H9 (cell line): Measurements from ENCODE around the gene PHACTR1. TPM values are rescaled to one million over a fixed set of nuclear protein-coding genes. Genes with fewer than 3 reads are reported as not detected.

Source experiments
- DNase-seq: peaks from one replicate; pipeline ENCODE4 v3.0.0-alpha.2; 2017
- H2AFZ ChIP-seq: one replicate; pipeline ENCODE4 v1.6.1; 2013; ENCODE audit warnings: mild to moderate bottlenecking, low read length, control low read depth, moderate library complexity
- H2AK5ac ChIP-seq: 2 replicates; pipeline ENCODE4 v1.6.1; 2013; ENCODE audit warnings: low read length, control low read depth, mixed read lengths; ENCODE audit not compliant: insufficient read length
- H2BK120ac ChIP-seq: one replicate; pipeline ENCODE4 v1.6.1; 2013; ENCODE audit warnings: low read depth, mild to moderate bottlenecking, low read length, control low read depth, inconsistent platforms; ENCODE audit not compliant: poor library complexity, severe bottlenecking
- H2BK12ac ChIP-seq: 2 replicates; pipeline ENCODE4 v1.6.1; 2013; ENCODE audit warnings: low read length, control low read depth, mixed read lengths, low read depth; ENCODE audit not compliant: insufficient read length
- H2BK15ac ChIP-seq: 2 replicates; pipeline ENCODE4 v1.6.1; 2013; ENCODE audit warnings: low read depth, low read length, control low read depth
- H2BK20ac ChIP-seq: one replicate; pipeline ENCODE4 v1.6.1; 2013; ENCODE audit warnings: low read depth, mild to moderate bottlenecking, low read length, control low read depth, inconsistent platforms; ENCODE audit not compliant: poor library complexity, severe bottlenecking
- H2BK5ac ChIP-seq: 2 replicates; pipeline ENCODE4 v1.6.1; 2013; ENCODE audit warnings: low read length, control low read depth, mixed read lengths; ENCODE audit not compliant: insufficient read length
- H3K14ac ChIP-seq: 2 replicates; pipeline ENCODE4 v1.6.1; 2013; ENCODE audit warnings: low read length, control low read depth; ENCODE audit not compliant: insufficient read depth
- H3K18ac ChIP-seq: 2 replicates; pipeline ENCODE4 v1.6.1; 2013; ENCODE audit warnings: low read depth, mild to moderate bottlenecking, mixed read lengths, low read length, control low read depth; ENCODE audit not compliant: insufficient read length
- H3K23ac ChIP-seq: 2 replicates; pipeline ENCODE4 v1.6.1; 2013; ENCODE audit warnings: low read length, control low read depth, mixed read lengths, low read depth; ENCODE audit not compliant: insufficient read length
- H3K23me2 ChIP-seq: 2 replicates; pipeline ENCODE4 v1.6.1; 2013; ENCODE audit warnings: low read depth, mild to moderate bottlenecking, mixed read lengths, low read length, control low read depth; ENCODE audit not compliant: insufficient read length, poor library complexity, severe bottlenecking
- H3K27ac ChIP-seq: 2 replicates; pipeline ENCODE4 v1.5.1; 2013; ENCODE audit warnings: low read length, control low read depth, mixed read lengths, low read depth; ENCODE audit not compliant: insufficient read length
- H3K27me3 ChIP-seq: 2 replicates; pipeline ENCODE4 v1.6.1; 2013; ENCODE audit warnings: low read length, control low read depth, inconsistent platforms; ENCODE audit not compliant: insufficient read depth
- H3K4ac ChIP-seq: 2 replicates; pipeline ENCODE4 v1.6.1; 2013; ENCODE audit warnings: low read depth, mild to moderate bottlenecking, control low read depth, inconsistent platforms, low read length, moderate library complexity
- H3K4me1 ChIP-seq: 2 replicates; pipeline ENCODE4 v1.6.1; 2013; ENCODE audit warnings: low read length, control low read depth, inconsistent platforms; ENCODE audit not compliant: insufficient read depth
- H3K4me2 ChIP-seq: 2 replicates; pipeline ENCODE4 v1.6.1; 2013; ENCODE audit warnings: low read length, control low read depth, mixed read lengths; ENCODE audit not compliant: insufficient read length, insufficient read depth
- H3K56ac ChIP-seq: 2 replicates; pipeline ENCODE4 v1.6.1; 2013; ENCODE audit warnings: low read depth, mild to moderate bottlenecking, mixed read lengths, low read length, control low read depth; ENCODE audit not compliant: insufficient read length
- H3K79me1 ChIP-seq: 2 replicates; pipeline ENCODE4 v1.6.1; 2013; ENCODE audit warnings: low read depth, mild to moderate bottlenecking, moderate library complexity, low read length, control low read depth, inconsistent platforms; ENCODE audit not compliant: insufficient read depth, poor library complexity, severe bottlenecking
- H3K79me2 ChIP-seq: 2 replicates; pipeline ENCODE4 v1.6.1; 2013; ENCODE audit warnings: low read length, control low read depth, inconsistent platforms; ENCODE audit not compliant: insufficient read depth
- H3K9ac ChIP-seq: 2 replicates; pipeline ENCODE4 v1.6.1; 2013; ENCODE audit warnings: low read length, control low read depth, mixed read lengths; ENCODE audit not compliant: insufficient read length; ENCODE audit errors: extremely low read depth
- H3K9me3 ChIP-seq: one replicate; pipeline ENCODE4 v1.6.1; 2013; ENCODE audit warnings: low read depth, low read length, inconsistent platforms; ENCODE audit not compliant: control insufficient read depth
- H3T11ph ChIP-seq: one replicate; pipeline ENCODE4 v1.6.1; 2013; ENCODE audit warnings: mild to moderate bottlenecking, low read length, control low read depth, inconsistent platforms
- H4K20me1 ChIP-seq: one replicate; pipeline ENCODE4 v1.6.1; 2013; ENCODE audit not compliant: control insufficient read depth, insufficient read length, insufficient read depth
- H4K5ac ChIP-seq: 2 replicates; pipeline ENCODE4 v1.6.1; 2013; ENCODE audit warnings: low read depth, mild to moderate bottlenecking, mixed read lengths, low read length, control low read depth; ENCODE audit not compliant: insufficient read length
- H4K8ac ChIP-seq: replicated peaks from 2 replicates; pipeline ENCODE4 v1.6.1; 2013; ENCODE audit warnings: low read length, control low read depth, mixed read lengths, low read depth; ENCODE audit not compliant: insufficient read length
- H4K91ac ChIP-seq: 2 replicates; pipeline ENCODE4 v1.6.1; 2013; ENCODE audit warnings: low read depth, mild to moderate bottlenecking, moderate library complexity, mixed read lengths, low read length, control low read depth; ENCODE audit not compliant: insufficient read length
- H3K27ac Mint-ChIP-seq, 3 experiments: 2 replicates in 2 of 3; 3 replicates in 1 of 3; pipeline ENCODE4 v1.8.0; 2020 to 2021; ENCODE audit warnings: mixed read lengths in 3 of 3, mild to moderate bottlenecking in 1 of 3, moderate library complexity in 1 of 3
- H3K27me3 Mint-ChIP-seq: 2 replicates; pipeline ENCODE4 v1.8.0; 2021; ENCODE audit warnings: low read depth, mild to moderate bottlenecking, moderate library complexity, mixed read lengths
- H3K36me3 Mint-ChIP-seq, 3 experiments: 2 replicates in 2 of 3; 3 replicates in 1 of 3; pipeline ENCODE4 v1.8.0; 2020 to 2021; ENCODE audit warnings: low read depth in 3 of 3, mixed read lengths in 3 of 3; ENCODE audit not compliant: insufficient read depth in 1 of 3
- H3K4me1 Mint-ChIP-seq, 2 experiments: 2 replicates each; pipeline ENCODE4 v1.8.0; 2020; ENCODE audit warnings: mixed read lengths in 2 of 2
- H3K4me3 Mint-ChIP-seq, 2 experiments: 2 replicates in 1 of 2; 3 replicates in 1 of 2; pipeline ENCODE4 v1.8.0; 2020 to 2021; ENCODE audit warnings: mild to moderate bottlenecking in 2 of 2, mixed read lengths in 2 of 2, moderate library complexity in 1 of 2
- H3K9me3 Mint-ChIP-seq, 2 experiments: 2 replicates in 1 of 2; 3 replicates in 1 of 2; pipeline ENCODE4 v1.8.0; 2020; ENCODE audit warnings: mild to moderate bottlenecking in 2 of 2, mixed read lengths in 2 of 2, moderate library complexity in 1 of 2
- WGBS: extraction: QIAGEN DNeasy Blood & Tissue Kit; methylation state at CpG from one replicate; pipeline ENCODE4 v1.1.7; 2013; ENCODE audit warnings: missing lambda C conversion rate, low lambda C conversion rate, mixed read lengths; ENCODE audit not compliant: insufficient read length; ENCODE audit errors: extremely low coverage; 5-methylcytosine and 5-hydroxymethylcytosine counted together
- total RNA-seq: library from RNA; stranded (reverse); gene quantifications from 2 replicates; pipeline ENCODE4 v1.2.1, GENCODE V29; 2021
- TF ChIP-seq, protein P1 (sequence below): fragments of 200-600 bp; sonication (generic); conservative IDR thresholded peaks from 3 replicates; pipeline ENCODE4 v1.8.0; 2021; ENCODE audit warnings: antibody characterized with exemption, mild to moderate bottlenecking

PHACTR1 gene
- total RNA-seq, 1 experiment from 2014 or later = 15.9 TPM

DNA sequence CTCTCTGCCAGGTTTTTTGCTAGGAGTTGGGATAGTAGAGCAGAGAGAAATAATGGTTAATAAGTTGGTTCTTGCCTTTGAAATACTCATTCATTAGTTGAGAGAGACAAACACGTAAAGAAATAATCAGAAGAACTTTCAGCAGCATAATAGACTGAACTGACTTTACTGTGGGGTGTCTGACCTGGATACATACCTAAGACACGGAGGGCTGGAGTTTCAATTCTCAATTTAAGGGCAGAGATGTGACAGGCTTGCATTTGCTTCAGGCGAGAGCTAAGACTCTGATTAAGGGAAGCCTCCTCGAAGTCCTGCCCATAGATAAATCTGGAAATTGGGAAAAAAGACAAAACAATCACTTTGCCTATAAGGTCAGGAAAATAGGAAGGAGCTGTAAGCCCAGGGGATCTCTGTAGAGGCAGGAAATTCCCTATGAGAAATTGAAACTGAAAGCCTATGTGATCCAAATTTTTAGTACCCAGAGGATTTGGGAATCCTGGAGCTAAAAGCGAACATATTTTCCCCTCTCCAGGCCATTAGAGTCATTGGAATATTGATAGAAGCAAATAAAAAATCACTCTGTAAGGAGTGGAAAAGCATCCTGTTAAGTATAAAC lies 276.8 kb downstream of the PHACTR1 start:
- no peaks in the 10 kb centered on the region for H3K79me2 ChIP-seq
- peak overlapping the region; percentile 72 for H2BK120ac ChIP-seq
- H2BK5ac ChIP-seq = no peak overlapping the region
- Mint-ChIP-seq H3K27me3 (peaks cover 2% of the 10 kb centered on the region; the same call in 1 of the 2 replicates), H3K9me3 (peaks cover 9 to 22% of the 10 kb centered on the region in 2 experiments; a peak in 4 of 5 replicates), H3K4me1 (peaks cover 19 to 23% of the 10 kb centered on the region in 2 experiments), H3K36me3 (peaks cover 4 to 28% (median 8%) of the 10 kb centered on the region in 3 experiments; a peak in 6 of 7 replicates), H3K27ac (peak overlapping the region; percentile 38 to 97 (median 81); a peak in 6 of 7 replicates), H3K4me3 (no peak overlapping the region; a peak in 1 of 5 replicates)
- no peak overlapping the region for H2BK20ac ChIP-seq
- no peak overlapping the region; the same call in 1 of the 2 replicates for H3K4ac ChIP-seq
- H3K23ac ChIP-seq = no peak overlapping the region
- no peak overlapping the region for H2AFZ ChIP-seq
- H3K14ac ChIP-seq = no peak overlapping the region
- no CpG with 5 or more reads among the region's 5 CpGs for WGBS
- no peaks in the 10 kb centered on the region for H3K23me2 ChIP-seq
- H3K4me1 ChIP-seq = peaks cover 2% of the 10 kb centered on the region; the same call in 1 of the 2 replicates
- H3K27me3 ChIP-seq = no peaks in the 10 kb centered on the region
- no peaks in the 10 kb centered on the region for H3K9me3 ChIP-seq
- H3K18ac ChIP-seq = no peak overlapping the region
- H4K8ac ChIP-seq = no peak overlapping the region
- H3K56ac ChIP-seq = no peak overlapping the region
- no peak overlapping the region for H4K91ac ChIP-seq
- H3K79me1 ChIP-seq = no peaks in the 10 kb centered on the region
- H3K9ac ChIP-seq = no peak overlapping the region
- H3K4me2 ChIP-seq = no peak overlapping the region
- H4K20me1 ChIP-seq = no peaks in the 10 kb centered on the region
- no peak overlapping the region for H4K5ac ChIP-seq
- peak overlapping the region; percentile 39 for H3K27ac ChIP-seq
- no peak overlapping the region for H2AK5ac ChIP-seq
- peak overlapping the region; percentile 87 for H2BK12ac ChIP-seq
- H2BK15ac ChIP-seq = no peak overlapping the region
- TF ChIP-seq, protein P1, sequence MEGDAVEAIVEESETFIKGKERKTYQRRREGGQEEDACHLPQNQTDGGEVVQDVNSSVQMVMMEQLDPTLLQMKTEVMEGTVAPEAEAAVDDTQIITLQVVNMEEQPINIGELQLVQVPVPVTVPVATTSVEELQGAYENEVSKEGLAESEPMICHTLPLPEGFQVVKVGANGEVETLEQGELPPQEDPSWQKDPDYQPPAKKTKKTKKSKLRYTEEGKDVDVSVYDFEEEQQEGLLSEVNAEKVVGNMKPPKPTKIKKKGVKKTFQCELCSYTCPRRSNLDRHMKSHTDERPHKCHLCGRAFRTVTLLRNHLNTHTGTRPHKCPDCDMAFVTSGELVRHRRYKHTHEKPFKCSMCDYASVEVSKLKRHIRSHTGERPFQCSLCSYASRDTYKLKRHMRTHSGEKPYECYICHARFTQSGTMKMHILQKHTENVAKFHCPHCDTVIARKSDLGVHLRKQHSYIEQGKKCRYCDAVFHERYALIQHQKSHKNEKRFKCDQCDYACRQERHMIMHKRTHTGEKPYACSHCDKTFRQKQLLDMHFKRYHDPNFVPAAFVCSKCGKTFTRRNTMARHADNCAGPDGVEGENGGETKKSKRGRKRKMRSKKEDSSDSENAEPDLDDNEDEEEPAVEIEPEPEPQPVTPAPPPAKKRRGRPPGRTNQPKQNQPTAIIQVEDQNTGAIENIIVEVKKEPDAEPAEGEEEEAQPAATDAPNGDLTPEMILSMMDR = no peak
- no peak overlapping the region for H3T11ph ChIP-seq
- no peak for DNase-seq
